HFF-Myc (cell line): Measurements from ENCODE around the gene DAD1.
"Not testable (repeated sequence)": the region's sequence is repeated elsewhere in the genome, so short reads cannot be mapped to it uniquely, and the experiment has no call there.

Source experiments
- DNase-seq: peaks from one replicate; pipeline ENCODE4 v3.0.0-alpha.2; 2011; ENCODE audit warnings: low read depth; ENCODE audit errors: extremely low read depth
- H3K4me3 ChIP-seq: replicated peaks from 2 replicates; pipeline ENCODE4 v1.5.1; 2011; ENCODE audit warnings: low read depth, mild to moderate bottlenecking, control low read depth, low read length
- CTCF ChIP-seq: IDR thresholded peaks from 2 replicates; pipeline ENCODE4 v1.5.1; 2012; ENCODE audit warnings: mild to moderate bottlenecking, low read depth, low read length, control low read depth; ENCODE audit errors: missing control alignments

DAD1 gene

GRCh38 chr14:22570132-22570949 lies 18.7 kb downstream of the DAD1 start:
- DNase-seq = no peak
- TF ChIP-seq CTCF = peak; percentile 69
- H3K4me3 ChIP-seq = no peak overlapping the region

GRCh38 chr14:22569737-22570131 lies 19.3 kb downstream of the DAD1 start:
- DNase-seq = no peak
- no peak for TF ChIP-seq CTCF
- no peak overlapping the region for H3K4me3 ChIP-seq

- no peak for TF ChIP-seq CTCF
- no peak for DNase-seq
- no peak overlapping the region for H3K4me3 ChIP-seq
Observed at GRCh38 chr14:22569106-22569736, 19.8 kb downstream of the DAD1 start.

- H3K4me3 ChIP-seq = no peak overlapping the region
- DNase-seq = no peak
- TF ChIP-seq CTCF = no peak
Observed at GRCh38 chr14:22567437-22567836, 21.6 kb downstream of the DAD1 start.

- DNase-seq = no peak
- no peak for TF ChIP-seq CTCF
- no peak overlapping the region for H3K4me3 ChIP-seq
Observed at GRCh38 chr14:22566845-22567244, 22.2 kb downstream of the DAD1 start.

- not testable (repeated sequence) for H3K4me3 ChIP-seq, DNase-seq
Observed at GRCh38 chr14:22566266-22566665, 22.8 kb downstream of the DAD1 start.

- H3K4me3 ChIP-seq = no peak overlapping the region
- DNase-seq = no peak
- TF ChIP-seq CTCF = no peak
Observed at GRCh38 chr14:22565391-22565945, 23.6 kb downstream of the DAD1 start.
